CD14-positive monocyte (primary cell): Measurements from ENCODE around the gene CAMSAP2. TPM values are rescaled to one million over a fixed set of nuclear protein-coding genes. Genes with fewer than 3 reads are reported as not detected.

Source experiments
- DNase-seq, 3 donors: peaks; one replicate each; pipeline ENCODE4 v3.0.0-alpha.2; 2011 to 2022
- H2AFZ ChIP-seq: 2 replicates; pipeline ENCODE4 v1.6.0; 2012; ENCODE audit warnings: mild to moderate bottlenecking, low read depth, low read length, inconsistent platforms; ENCODE audit not compliant: insufficient read depth, poor library complexity, severe bottlenecking
- H3K27ac ChIP-seq, 2 donors: 1 replicate in 1 of 2; 2 replicates in 1 of 2; pipeline ENCODE4 v1.5.1; 2012 to 2013; ENCODE audit warnings: low read length in 2 of 2, control low read depth in 1 of 2, inconsistent platforms in 1 of 2, low read depth in 1 of 2, mild to moderate bottlenecking in 1 of 2
- H3K27me3 ChIP-seq, 2 donors: one replicate each; pipeline versions ENCODE4 v1.6.0 to v1.6.1; 2011 to 2013; ENCODE audit warnings: low read length in 2 of 2; ENCODE audit not compliant: control insufficient read depth in 2 of 2, insufficient read depth in 2 of 2
- H3K36me3 ChIP-seq, 2 donors: replicated peaks in 1 of 2; 1 replicate in 1 of 2; 2 replicates in 1 of 2; pipeline versions ENCODE4 v1.5.1 to v1.6.1; 2012 to 2013; ENCODE audit warnings: low read length in 2 of 2, control low read depth in 1 of 2, inconsistent platforms in 1 of 2, mild to moderate bottlenecking in 1 of 2; ENCODE audit not compliant: insufficient read depth in 2 of 2, control insufficient read depth in 1 of 2
- H3K4me1 ChIP-seq, 2 donors: 1 replicate in 1 of 2; 2 replicates in 1 of 2; pipeline versions ENCODE4 v1.5.1 to v1.6.1; 2012 to 2013; ENCODE audit warnings: low read length in 2 of 2, control low read depth in 1 of 2, inconsistent platforms in 1 of 2, mild to moderate bottlenecking in 1 of 2, moderate library complexity in 1 of 2; ENCODE audit not compliant: insufficient read depth in 2 of 2, control insufficient read depth in 1 of 2
- H3K4me2 ChIP-seq: replicated peaks from 2 replicates; pipeline ENCODE3; 2012; ENCODE audit warnings: low read length, moderate library complexity, mild to moderate bottlenecking; ENCODE audit not compliant: poor library complexity, severe bottlenecking; ENCODE audit errors: extremely low read depth
- H3K4me3 ChIP-seq, 3 experiments: fragments of 200-600 bp in 1 of 3; sonication (generic) in 1 of 3; replicated peaks in 1 of 3; 1 replicate in 2 of 3; 2 replicates in 1 of 3; pipeline ENCODE4 v1.5.1; 2011 to 2013; ENCODE audit warnings: low read length in 3 of 3, mild to moderate bottlenecking in 3 of 3, control low read depth in 2 of 3, low read depth in 2 of 3, inconsistent platforms in 1 of 3, moderate library complexity in 1 of 3
- H3K79me2 ChIP-seq: 2 replicates; pipeline ENCODE4 v1.6.0; 2012; ENCODE audit warnings: mild to moderate bottlenecking, control low read depth, inconsistent platforms, low read length, moderate library complexity; ENCODE audit not compliant: insufficient read depth
- H3K9ac ChIP-seq: 2 replicates; pipeline ENCODE4 v1.6.0; 2017; ENCODE audit warnings: low read length, mild to moderate bottlenecking; ENCODE audit not compliant: insufficient read depth, poor library complexity, severe bottlenecking
- H3K9me3 ChIP-seq, 2 donors: replicated peaks in 1 of 2; 1 replicate in 1 of 2; 2 replicates in 1 of 2; pipeline versions ENCODE4 v1.5.1 to v1.6.1; 2012 to 2013; ENCODE audit warnings: low read length in 2 of 2, control low read depth in 1 of 2; ENCODE audit not compliant: control insufficient read depth in 1 of 2, insufficient read depth in 1 of 2
- H4K20me1 ChIP-seq: 2 replicates; pipeline ENCODE4 v1.6.0; 2012; ENCODE audit warnings: mild to moderate bottlenecking, low read length, control low read depth, moderate library complexity; ENCODE audit not compliant: insufficient read depth
- H3K27ac Mint-ChIP-seq, 7 donors: one replicate each; pipeline ENCODE4 v1.8.0; 2020; ENCODE audit warnings: mild to moderate bottlenecking in 7 of 7, mixed read lengths in 7 of 7, moderate library complexity in 6 of 7, inconsistent platforms in 2 of 7
- H3K27me3 Mint-ChIP-seq, 3 donors: one replicate each; pipeline ENCODE4 v1.8.0; 2021 to 2022; ENCODE audit warnings: low read depth in 3 of 3, mild to moderate bottlenecking in 3 of 3, mixed read lengths in 3 of 3, moderate library complexity in 3 of 3, inconsistent platforms in 1 of 3
- H3K36me3 Mint-ChIP-seq, 2 donors: one replicate each; pipeline ENCODE4 v1.8.0; 2020; ENCODE audit warnings: mixed read lengths in 2 of 2, inconsistent platforms in 1 of 2, mild to moderate bottlenecking in 1 of 2
- H3K4me1 Mint-ChIP-seq: one replicate; pipeline ENCODE4 v1.8.0; 2020; ENCODE audit warnings: mild to moderate bottlenecking, mixed read lengths
- H3K4me3 Mint-ChIP-seq, 2 donors: one replicate each; pipeline ENCODE4 v1.8.0; 2020; ENCODE audit warnings: mild to moderate bottlenecking in 2 of 2, mixed read lengths in 2 of 2, moderate library complexity in 1 of 2
- H3K9me3 Mint-ChIP-seq, 7 donors: one replicate each; pipeline ENCODE4 v1.8.0; 2020 to 2022; ENCODE audit warnings: mixed read lengths in 7 of 7, mild to moderate bottlenecking in 6 of 7, moderate library complexity in 6 of 7, inconsistent platforms in 2 of 7
- CTCF ChIP-seq: fragments of 200-600 bp; IDR thresholded peaks from one replicate; pipeline ENCODE4 v1.8.0; 2022; ENCODE audit warnings: antibody characterized with exemption, mild to moderate bottlenecking
- WGBS: methylation state at CpG from one replicate; pipeline ENCODE4 v1.1.5; 2013; ENCODE audit warnings: missing lambda C conversion rate; ENCODE audit not compliant: insufficient coverage; 5-methylcytosine and 5-hydroxymethylcytosine counted together
- intact Hi-C, 2 donors: fragments of 100-400 bp; cut with micrococcal nuclease; formaldehyde crosslinking; loops; one replicate each; pipeline versions ENCODE4 v1.15.0 to v1.15.1; 2023
- polyA plus RNA-seq, 3 donors: library from polyadenylated mRNA; depleted of rRNA in 1 of 3; unstranded in 2 of 3; stranded (reverse) in 1 of 3; fragments of 300-500 nt in 2 of 3; fragments of >200 nt in 1 of 3; fragmentation: Illumina TruSeq in 2 of 3; gene quantifications; 1 replicate in 2 of 3; 2 replicates in 1 of 3; pipeline ENCODE4 v1.2.3, GENCODE V29; 2012 to 2021

Gene CAMSAP2
- polyA plus RNA-seq, 3 donors, result 0.89 to 1.3 (median 0.90) TPM

GRCh38 chr1:200733907-200734306, 4.8 kb upstream of the CAMSAP2 start:
- Histone ChIP-seq H3K9ac (no peak overlapping the region), H3K9me3 (peaks cover 0 to 4% of the 10 kb centered on the region in 2 donors), H3K4me2 (no peak overlapping the region), H3K27me3 (peaks cover 9% of the 10 kb centered on the region in 2 donors), H3K27ac (no peak overlapping the region), H3K4me1 (peaks cover 5 to 6% of the 10 kb centered on the region in 2 donors), H3K79me2 (no peaks in the 10 kb centered on the region), H4K20me1 (no peaks in the 10 kb centered on the region), H3K4me3 (no peak overlapping the region), H2AFZ (no peak overlapping the region), H3K36me3 (no peaks in the 10 kb centered on the region)
- TF ChIP-seq CTCF, result no peak
- Mint-ChIP-seq H3K27me3 (peaks cover 17 to 31% (median 30%) of the 10 kb centered on the region in 3 donors), H3K4me1 (peaks cover 11% of the 10 kb centered on the region), H3K9me3 (peaks cover 0 to 5% (median 1%) of the 10 kb centered on the region in 7 donors), H3K4me3 (no peak overlapping the region), H3K27ac (no peak overlapping the region), H3K36me3 (peaks cover 0 to 2% of the 10 kb centered on the region in 2 donors)
- no peak for DNase-seq
- intact Hi-C loops, result loop anchor here in 1 of 2 donors (10.0 kb wide), 1 partner anchor 109 kb away; the partner anchor contains the start of gene KIF14
- WGBS, result no CpG with 5 or more reads among the region's 6 CpGs

GRCh38 chr1:200737647-200738291, 924 bp upstream of the CAMSAP2 start:
- no peak overlapping the region for H3K27ac Mint-ChIP-seq
- Histone ChIP-seq H3K27ac (no peak overlapping the region), H3K9me3 (peaks cover 0 to 4% of the 10 kb centered on the region in 2 donors), H3K4me2 (peak overlapping the region; percentile 86), H3K79me2 (no peaks in the 10 kb centered on the region), H3K9ac (no peak overlapping the region), H3K4me1 (peaks cover 17 to 23% of the 10 kb centered on the region in 2 donors), H2AFZ (no peak overlapping the region), H3K27me3 (peaks cover 36 to 42% of the 10 kb centered on the region in 2 donors), H3K36me3 (no peaks in the 10 kb centered on the region), H4K20me1 (peaks cover 7% of the 10 kb centered on the region), H3K4me3 (peak overlapping the region in 1 of 3 experiments; percentile 85)
- H3K36me3 Mint-ChIP-seq, result peaks cover 2 to 4% of the 10 kb centered on the region in 2 donors
- DNase-seq, result peak in 1 of 3 donors; percentile 31
- no peak for TF ChIP-seq CTCF
- peaks cover 23% of the 10 kb centered on the region for H3K4me1 Mint-ChIP-seq
- peak overlapping the region; percentile 99 for H3K4me3 Mint-ChIP-seq
- H3K9me3 Mint-ChIP-seq, result peaks cover 0 to 12% (median 2%) of the 10 kb centered on the region in 7 donors
- WGBS, result 89% methylated on average over 5 of the region's 8 CpGs
- peaks cover 42 to 58% (median 53%) of the 10 kb centered on the region in 3 donors for H3K27me3 Mint-ChIP-seq
- intact Hi-C loops, result loop anchor here in 1 of 2 donors (10.0 kb wide), 1 partner anchor 113 kb away; the partner anchor contains the start of gene KIF14
